SKM-1 treated with dmso at 0.1 percent for 144 hours (cell line): ENCODE results near the gene CREB3L1.
A peak's percentile ranks its signal among the peaks of the same experiment; 100 is the strongest.

Source experiments
- DNase-seq: peaks from one replicate; lab custom pipeline; 2025; ENCODE audit not compliant: unreplicated experiment; lab: John Stamatoyannopoulos, UW

Gene CREB3L1

DNA sequence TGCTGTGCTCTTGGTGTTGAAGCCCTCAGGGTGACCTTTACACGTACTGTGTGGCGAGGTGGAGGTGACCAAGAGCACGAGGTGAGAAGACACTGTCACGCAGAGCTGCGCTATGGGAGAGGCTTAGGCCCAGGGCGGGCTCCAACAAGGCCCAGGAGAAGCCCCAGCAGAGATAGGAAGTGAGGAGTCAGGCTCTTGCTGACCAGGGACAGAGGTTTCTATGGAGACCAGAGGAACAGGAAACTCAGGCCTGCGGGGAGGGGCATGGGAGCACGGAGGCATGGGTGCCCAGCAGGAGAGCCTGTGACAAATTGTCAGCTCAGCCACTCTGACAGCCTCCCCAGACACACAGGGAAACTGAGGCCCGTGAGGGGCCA is 85.6 kb downstream of the CREB3L1 start:
- DNase-seq: peak; percentile 61

DNA sequence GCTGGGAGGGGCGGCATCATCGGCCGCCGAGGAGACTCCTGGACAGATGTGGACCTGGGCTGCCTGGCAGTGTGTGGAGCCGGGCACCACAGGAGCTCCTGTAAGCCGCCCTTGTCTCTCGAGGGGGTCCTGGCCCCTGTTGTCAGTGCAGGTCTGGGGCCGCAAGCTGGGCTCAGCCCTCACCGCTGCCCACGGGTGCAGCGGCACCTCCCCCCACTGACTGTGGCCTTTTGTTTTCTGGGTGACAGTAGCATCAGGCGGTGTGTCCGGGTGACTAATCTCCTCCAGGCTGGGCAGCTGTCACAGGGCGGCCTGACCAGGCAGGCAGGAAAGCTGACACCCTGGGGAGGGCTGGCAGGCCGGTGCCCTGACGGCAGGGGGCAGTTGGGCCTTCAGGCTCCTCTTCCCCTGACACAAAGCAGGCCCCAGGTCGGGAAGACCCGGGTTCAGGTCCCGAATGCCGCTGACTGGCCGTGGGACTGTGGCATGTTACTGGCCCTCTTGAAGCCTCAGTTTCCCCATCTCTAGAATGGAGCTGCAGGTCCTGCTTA is 86.1 kb downstream of the CREB3L1 start:
- no peak for DNase-seq

DNA sequence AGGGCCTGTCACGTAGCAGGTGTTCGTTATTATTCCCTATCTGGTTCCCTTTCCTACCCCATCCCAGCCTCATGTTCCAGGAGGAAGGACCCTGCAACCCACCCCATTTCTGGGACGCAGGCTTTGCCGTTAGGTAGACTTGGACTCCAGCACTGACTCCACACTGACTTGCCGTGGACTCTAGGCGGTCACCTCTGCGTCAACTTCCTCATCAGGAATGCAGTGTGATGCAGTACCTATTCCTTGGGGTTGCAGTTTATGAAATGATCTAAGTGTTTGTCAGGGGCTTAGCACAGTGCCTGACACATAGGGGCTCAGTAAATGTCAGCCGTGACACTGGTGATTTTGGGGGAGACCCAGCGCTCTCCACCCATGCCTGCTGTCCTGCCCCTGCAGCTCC is 86.6 kb downstream of the CREB3L1 start:
- DNase-seq: no peak

DNA sequence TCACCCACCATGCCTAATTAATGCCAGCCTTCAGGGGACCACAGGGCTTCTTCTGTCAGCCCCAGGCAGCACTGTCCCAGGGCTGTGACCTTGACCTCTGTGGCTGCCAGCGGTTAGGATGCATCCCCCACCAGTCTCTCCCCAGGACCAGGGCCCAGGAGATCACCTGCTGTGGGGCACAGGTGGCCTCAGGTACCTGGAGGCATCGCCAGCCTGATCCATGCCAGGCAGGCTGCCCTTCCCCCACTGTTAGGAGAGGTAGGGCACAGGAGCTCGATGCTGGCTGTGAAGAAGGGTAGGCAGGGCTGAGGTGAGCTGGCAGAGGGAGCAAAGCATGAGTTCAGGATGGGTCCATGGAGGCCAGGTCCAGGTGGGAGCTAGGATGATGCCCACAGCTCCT is 87.3 kb downstream of the CREB3L1 start:
- DNase-seq: no peak

DNA sequence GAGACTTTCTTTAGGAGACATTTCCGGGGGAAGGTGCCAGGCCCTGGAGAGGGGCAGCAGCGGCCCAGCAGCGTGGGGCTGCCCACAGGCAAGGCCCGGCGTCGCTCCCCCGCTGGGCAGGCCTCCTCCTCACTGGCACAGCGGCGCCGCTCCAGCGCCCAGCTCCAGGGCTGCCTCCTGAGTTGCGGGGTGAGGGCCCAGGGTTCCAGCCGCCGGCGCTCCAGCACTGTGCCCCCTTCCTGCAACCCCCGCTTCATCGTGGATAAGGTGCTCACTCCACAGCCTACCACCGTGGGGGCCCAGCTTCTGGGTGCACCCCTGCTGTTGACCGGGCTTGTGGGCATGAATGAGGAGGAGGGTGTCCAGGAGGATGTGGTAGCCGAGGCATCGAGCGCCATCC is 88.8 kb downstream of the CREB3L1 start:
- DNase-seq: no peak

DNA sequence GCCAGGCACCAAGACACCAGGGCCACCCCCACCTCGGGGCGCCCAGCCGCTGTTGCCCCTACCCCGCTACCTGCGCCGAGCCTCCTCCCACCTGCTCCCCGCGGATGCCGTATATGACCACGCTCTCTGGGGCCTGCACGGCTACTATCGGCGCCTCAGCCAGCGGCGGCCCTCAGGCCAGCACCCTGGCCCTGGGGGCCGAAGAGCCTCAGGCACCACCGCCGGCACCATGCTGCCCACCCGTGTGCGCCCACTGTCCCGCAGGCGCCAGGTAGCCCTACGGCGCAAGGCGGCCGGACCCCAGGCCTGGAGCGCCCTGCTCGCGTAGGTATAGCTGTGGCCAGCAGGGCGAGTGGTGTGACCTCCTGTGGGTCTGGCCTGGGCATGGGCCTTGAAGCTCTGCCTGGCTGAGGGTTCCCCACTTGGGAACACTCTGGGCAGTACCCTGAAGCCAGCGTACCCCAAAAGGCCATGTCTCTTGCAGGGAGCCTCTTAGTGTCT is 89.2 kb downstream of the CREB3L1 start:
- no peak for DNase-seq

DNA sequence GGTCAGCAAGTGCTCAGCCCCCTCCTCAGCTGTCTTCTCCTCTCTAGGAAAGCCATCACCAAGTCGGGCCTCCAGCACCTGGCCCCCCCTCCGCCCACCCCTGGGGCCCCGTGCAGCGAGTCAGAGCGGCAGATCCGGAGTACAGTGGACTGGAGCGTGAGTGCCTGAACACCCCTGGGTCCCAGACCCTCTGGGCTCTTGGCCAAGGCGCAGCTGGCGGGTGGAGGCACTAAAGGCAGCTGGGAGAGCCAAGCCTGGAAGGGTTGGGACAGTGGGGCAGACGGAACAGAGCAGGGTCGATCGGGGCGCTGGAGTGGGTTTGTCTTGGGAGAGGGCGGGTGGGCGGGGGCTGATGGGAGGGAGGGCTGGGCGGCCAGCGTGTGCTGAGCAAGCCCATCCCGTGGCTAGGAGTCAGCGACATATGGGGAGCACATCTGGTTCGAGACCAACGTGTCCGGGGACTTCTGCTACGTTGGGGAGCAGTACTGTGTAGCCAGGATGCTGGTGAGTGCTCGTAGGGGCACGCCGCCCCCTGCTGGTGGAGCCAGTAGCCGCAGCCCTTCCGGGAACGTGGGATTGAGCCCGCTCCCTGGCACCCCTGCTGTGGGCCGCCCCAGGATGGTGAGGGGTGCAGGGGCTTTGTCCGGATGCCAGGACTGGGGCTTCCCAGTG is 89.9 kb downstream of the CREB3L1 start:
- no peak for DNase-seq

DNA sequence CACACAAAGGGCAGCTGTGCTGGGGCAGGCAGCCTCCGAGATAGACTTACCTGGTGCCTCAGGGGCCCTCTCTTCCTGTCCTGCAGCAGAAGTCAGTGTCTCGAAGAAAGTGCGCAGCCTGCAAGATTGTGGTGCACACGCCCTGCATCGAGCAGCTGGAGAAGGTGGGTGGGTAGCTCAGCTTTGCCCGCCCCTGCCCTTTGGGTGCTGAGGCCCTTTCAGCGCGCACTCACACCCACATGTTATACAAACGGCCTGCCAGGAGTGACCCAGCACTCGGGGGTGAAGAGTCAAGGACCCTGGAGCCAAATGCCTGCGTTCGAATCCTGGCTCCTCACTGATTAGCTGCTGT is 90.4 kb downstream of the CREB3L1 start:
- DNase-seq: no peak

DNA sequence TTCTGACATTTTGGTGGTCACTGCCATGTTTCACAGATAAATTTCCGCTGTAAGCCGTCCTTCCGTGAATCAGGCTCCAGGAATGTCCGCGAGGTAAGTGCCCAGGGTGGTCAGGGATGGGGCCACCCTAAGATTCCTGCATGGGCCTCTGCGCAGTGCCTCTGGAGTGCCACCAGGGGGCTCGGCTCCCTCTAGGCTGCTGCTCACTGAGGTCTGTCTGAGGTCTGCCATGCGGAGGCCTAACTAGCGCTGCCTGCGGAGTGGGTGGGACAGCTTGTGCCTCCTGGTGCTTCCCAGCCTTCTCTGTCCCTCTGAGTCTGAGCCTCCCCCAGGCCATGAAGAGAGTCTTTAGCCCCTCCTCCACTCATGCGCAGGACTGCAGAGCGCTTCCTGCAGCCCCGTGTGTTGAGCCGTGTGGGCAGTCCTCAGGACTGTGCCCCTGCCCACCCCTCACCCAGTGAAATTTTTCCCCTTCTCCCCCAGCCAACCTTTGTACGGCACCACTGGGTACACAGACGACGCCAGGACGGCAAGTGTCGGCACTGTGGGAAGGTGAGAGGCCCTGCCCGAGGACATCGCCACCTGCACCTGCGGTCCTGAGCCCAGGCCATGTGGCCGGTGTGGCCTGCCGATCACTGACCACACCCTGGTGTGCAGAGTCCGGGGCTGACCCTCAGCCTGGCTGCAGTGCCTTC is 92.1 kb downstream of the CREB3L1 start:
- DNase-seq: peak; percentile 37

DNA sequence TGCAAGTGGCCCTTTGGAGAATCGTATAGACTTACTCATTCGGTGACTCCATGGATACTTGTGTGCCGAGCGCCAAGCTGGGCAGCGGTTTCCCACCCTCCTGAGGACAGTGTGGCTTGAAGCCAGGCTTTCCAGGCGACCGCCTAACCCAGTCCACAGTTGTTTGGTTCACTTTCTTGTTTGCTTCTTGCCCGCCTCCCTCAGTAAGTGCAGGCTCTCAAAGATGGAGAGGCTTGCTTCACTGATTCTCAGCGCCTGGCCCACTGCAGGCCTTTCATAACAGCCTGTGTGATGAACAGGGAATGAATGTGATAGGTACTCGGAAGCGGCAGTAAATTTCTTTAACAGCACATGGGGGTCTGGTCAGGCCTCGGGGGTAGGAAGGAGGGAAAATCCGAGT is 92.8 kb downstream of the CREB3L1 start:
- no peak for DNase-seq
